WTC11 (cell line): ENCODE data around the gene MCTS1. TPM values are rescaled to one million over a fixed set of nuclear protein-coding genes. Genes with fewer than 3 reads are reported as not detected.

ENCODE experiments used
- ATAC-seq: fragments of 200-7000 bp; cut with Tn5 transposase; 2 replicates; pipeline ENCODE4 v1.10.0; 2021; ENCODE audit warnings: mild to moderate bottlenecking, moderate library complexity
- CTCF ChIA-PET: fragments of 300-600 bp; sonication (Branson Sonifier 250); formaldehyde crosslinking; loops from one replicate; lab custom pipeline; 2021; ENCODE audit warnings: antibody characterized with exemption; lab: Charles Lee
- POLR2A ChIA-PET: fragments of 350-600 bp; sonication (Branson Sonifier 250); formaldehyde crosslinking; loops from one replicate; lab custom pipeline; 2021; ENCODE audit warnings: antibody characterized with exemption; lab: Charles Lee
- DNase-seq: peaks from one replicate; pipeline ENCODE4 v3.0.0; 2021; ENCODE audit warnings: low spot score
- H3K27ac Mint-ChIP-seq: 2 replicates; pipeline ENCODE4 v1.8.0; 2021; ENCODE audit warnings: mixed read lengths
- H3K27me3 Mint-ChIP-seq: 2 replicates; pipeline ENCODE4 v1.8.0; 2021; ENCODE audit warnings: low read depth, mild to moderate bottlenecking, moderate library complexity, mixed read lengths
- H3K36me3 Mint-ChIP-seq: 2 replicates; pipeline ENCODE4 v1.8.0; 2021; ENCODE audit warnings: mixed read lengths
- H3K4me1 Mint-ChIP-seq: 2 replicates; pipeline ENCODE4 v1.8.0; 2022; ENCODE audit warnings: mixed read lengths
- H3K4me3 Mint-ChIP-seq: 2 replicates; pipeline ENCODE4 v1.8.0; 2021; ENCODE audit warnings: mild to moderate bottlenecking, moderate library complexity, mixed read lengths
- H3K9me3 Mint-ChIP-seq: 2 replicates; pipeline ENCODE4 v1.8.0; 2021; ENCODE audit warnings: mixed read lengths
- CREB1 ChIP-seq: sonication (generic); formaldehyde crosslinking; IDR thresholded peaks from 2 replicates; pipeline ENCODE4 v1.8.0; 2023; ENCODE audit warnings: mild to moderate bottlenecking, missing genetic modification reagents
- CREM ChIP-seq: sonication (generic); formaldehyde crosslinking; IDR thresholded peaks from 2 replicates; pipeline ENCODE4 v1.8.1; 2022; ENCODE audit warnings: mild to moderate bottlenecking, missing genetic modification reagents, moderate library complexity
- ELF4 ChIP-seq: sonication (generic); formaldehyde crosslinking; IDR thresholded peaks from 2 replicates; pipeline ENCODE4 v1.8.1; 2022; ENCODE audit warnings: low read depth, mild to moderate bottlenecking, moderate library complexity, missing genetic modification reagents
- IRF2 ChIP-seq: sonication (generic); formaldehyde crosslinking; IDR thresholded peaks from 2 replicates; pipeline ENCODE4 v1.8.0; 2022; ENCODE audit warnings: low read depth, missing genetic modification reagents, borderline replicate concordance
- JAZF1 ChIP-seq: fragments of 250-450 bp; sonication (Bioruptor Pico); IDR thresholded peaks from 2 replicates; pipeline ENCODE4 v1.9.0; 2021; ENCODE audit warnings: moderate library complexity, mild to moderate bottlenecking, inconsistent platforms
- KAT7 ChIP-seq: sonication (generic); formaldehyde crosslinking; IDR thresholded peaks from 2 replicates; pipeline ENCODE4 v1.8.1; 2023; ENCODE audit warnings: missing genetic modification reagents, mild to moderate bottlenecking, borderline replicate concordance
- NFATC4 ChIP-seq: fragments of 250-450 bp; sonication (Bioruptor Pico); IDR thresholded peaks from 2 replicates; pipeline ENCODE4 v1.9.0; 2021; ENCODE audit warnings: mild to moderate bottlenecking
- TP53 ChIP-seq: sonication (generic); formaldehyde crosslinking; IDR thresholded peaks from 2 replicates; pipeline ENCODE4 v1.8.1; 2023; ENCODE audit warnings: mild to moderate bottlenecking, missing genetic modification reagents
- ZNF232 ChIP-seq: sonication (generic); formaldehyde crosslinking; IDR thresholded peaks from 2 replicates; pipeline ENCODE4 v1.8.0; 2022; ENCODE audit warnings: mild to moderate bottlenecking, missing genetic modification reagents
- ZNF263 ChIP-seq: sonication (generic); formaldehyde crosslinking; IDR thresholded peaks from 2 replicates; pipeline ENCODE4 v1.8.1; 2022; ENCODE audit warnings: low read depth, mild to moderate bottlenecking, moderate library complexity, missing genetic modification reagents
- ZNF671 ChIP-seq: fragments of 250-450 bp; sonication (Bioruptor Pico); IDR thresholded peaks from 2 replicates; pipeline ENCODE4 v1.8.0; 2021; ENCODE audit warnings: mild to moderate bottlenecking
- total RNA-seq: library from RNA; stranded (reverse); gene quantifications from 3 replicates; pipeline ENCODE4 v1.2.3, GENCODE V29; 2021
- TF ChIP-seq, protein P1 (sequence below): sonication (generic); formaldehyde crosslinking; IDR thresholded peaks from 2 replicates; pipeline ENCODE4 v1.8.0; 2022; ENCODE audit warnings: missing genetic modification reagents
- TF ChIP-seq, protein P2 (sequence below): sonication (generic); formaldehyde crosslinking; IDR thresholded peaks from 2 replicates; pipeline ENCODE4 v1.8.0; 2022; ENCODE audit warnings: mild to moderate bottlenecking, missing genetic modification reagents
- TF ChIP-seq, protein P3 (sequence below): sonication (generic); formaldehyde crosslinking; IDR thresholded peaks from 2 replicates; pipeline ENCODE4 v1.8.1; 2023; ENCODE audit warnings: mild to moderate bottlenecking, missing genetic modification reagents
- TF ChIP-seq, protein P4 (sequence below): sonication (generic); formaldehyde crosslinking; IDR thresholded peaks from 2 replicates; pipeline ENCODE4 v1.8.1; 2023; ENCODE audit warnings: mild to moderate bottlenecking, moderate library complexity, missing genetic modification reagents
- TF ChIP-seq, protein P5 (sequence below): sonication (generic); formaldehyde crosslinking; IDR thresholded peaks from 2 replicates; pipeline ENCODE4 v1.8.1; 2023; ENCODE audit warnings: mild to moderate bottlenecking, missing genetic modification reagents, moderate library complexity
- TF ChIP-seq, protein P6 (sequence below): sonication (generic); formaldehyde crosslinking; conservative IDR thresholded peaks from 2 replicates; pipeline ENCODE4 v1.8.1; 2023; ENCODE audit warnings: mild to moderate bottlenecking, low read depth, missing genetic modification reagents, moderate library complexity
- TF ChIP-seq, protein P7 (sequence below): fragments of 250-450 bp; sonication (Bioruptor Pico); IDR thresholded peaks from 2 replicates; pipeline ENCODE4 v1.9.0; 2021; ENCODE audit warnings: moderate library complexity, mild to moderate bottlenecking, inconsistent platforms, borderline replicate concordance
- TF ChIP-seq, protein P8 (sequence below): fragments of 250-450 bp; sonication (Bioruptor Pico); IDR thresholded peaks from 2 replicates; pipeline ENCODE4 v2.1.2; 2022; ENCODE audit warnings: mild to moderate bottlenecking, moderate library complexity

Gene MCTS1
- total RNA-seq, 1 experiment from 2014 or later = 22.8 TPM

DNA sequence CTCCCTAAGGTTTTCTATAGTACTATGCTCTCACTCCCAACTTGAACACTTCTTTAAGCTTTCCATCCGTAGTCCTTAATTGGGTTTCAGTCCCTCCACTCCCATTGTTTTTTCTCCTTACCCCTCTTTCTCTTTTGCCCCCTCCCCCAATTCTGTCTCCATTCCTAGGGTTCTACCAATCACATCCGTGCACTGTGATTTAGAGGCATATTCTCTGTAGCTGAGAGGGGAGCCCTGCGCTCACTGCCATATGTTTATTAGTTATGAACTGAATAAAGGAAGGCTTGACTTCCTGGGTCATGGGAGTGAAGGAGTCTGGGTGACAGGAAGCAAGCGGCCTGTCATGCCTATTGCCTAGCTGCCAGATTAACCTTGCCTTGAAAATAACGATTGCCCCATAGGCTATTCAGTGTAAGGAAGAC lies 471 bp downstream of the MCTS1 start:
- ChIA-PET CTCF (interaction anchor here (1.0 to 1.3 kb wide), 2 partner anchors 44 to 118 kb away, joined by 3 to 4 read pairs; partner anchors contain the start of gene CUL4B), POLR2A (interaction anchor here (0.9 to 2.7 kb wide), 2 partner anchors 26 to 43 kb away, joined by 6 to 21 read pairs; partner anchors contain the start of genes C1GALT1C1 and CUL4B)
- Mint-ChIP-seq H3K9me3 (no peaks in the 10 kb centered on the region), H3K27me3 (peaks cover 4% of the 10 kb centered on the region), H3K27ac (peak overlapping the region; percentile 97), H3K4me3 (peak overlapping the region; percentile 94), H3K4me1 (peaks cover 5% of the 10 kb centered on the region), H3K36me3 (peaks cover 3% of the 10 kb centered on the region; the same call in 1 of the 2 replicates)
- ATAC-seq (no peak; the same call in 1 of the 2 replicates), DNase-seq (no peak)
- TF ChIP-seq, protein P1, sequence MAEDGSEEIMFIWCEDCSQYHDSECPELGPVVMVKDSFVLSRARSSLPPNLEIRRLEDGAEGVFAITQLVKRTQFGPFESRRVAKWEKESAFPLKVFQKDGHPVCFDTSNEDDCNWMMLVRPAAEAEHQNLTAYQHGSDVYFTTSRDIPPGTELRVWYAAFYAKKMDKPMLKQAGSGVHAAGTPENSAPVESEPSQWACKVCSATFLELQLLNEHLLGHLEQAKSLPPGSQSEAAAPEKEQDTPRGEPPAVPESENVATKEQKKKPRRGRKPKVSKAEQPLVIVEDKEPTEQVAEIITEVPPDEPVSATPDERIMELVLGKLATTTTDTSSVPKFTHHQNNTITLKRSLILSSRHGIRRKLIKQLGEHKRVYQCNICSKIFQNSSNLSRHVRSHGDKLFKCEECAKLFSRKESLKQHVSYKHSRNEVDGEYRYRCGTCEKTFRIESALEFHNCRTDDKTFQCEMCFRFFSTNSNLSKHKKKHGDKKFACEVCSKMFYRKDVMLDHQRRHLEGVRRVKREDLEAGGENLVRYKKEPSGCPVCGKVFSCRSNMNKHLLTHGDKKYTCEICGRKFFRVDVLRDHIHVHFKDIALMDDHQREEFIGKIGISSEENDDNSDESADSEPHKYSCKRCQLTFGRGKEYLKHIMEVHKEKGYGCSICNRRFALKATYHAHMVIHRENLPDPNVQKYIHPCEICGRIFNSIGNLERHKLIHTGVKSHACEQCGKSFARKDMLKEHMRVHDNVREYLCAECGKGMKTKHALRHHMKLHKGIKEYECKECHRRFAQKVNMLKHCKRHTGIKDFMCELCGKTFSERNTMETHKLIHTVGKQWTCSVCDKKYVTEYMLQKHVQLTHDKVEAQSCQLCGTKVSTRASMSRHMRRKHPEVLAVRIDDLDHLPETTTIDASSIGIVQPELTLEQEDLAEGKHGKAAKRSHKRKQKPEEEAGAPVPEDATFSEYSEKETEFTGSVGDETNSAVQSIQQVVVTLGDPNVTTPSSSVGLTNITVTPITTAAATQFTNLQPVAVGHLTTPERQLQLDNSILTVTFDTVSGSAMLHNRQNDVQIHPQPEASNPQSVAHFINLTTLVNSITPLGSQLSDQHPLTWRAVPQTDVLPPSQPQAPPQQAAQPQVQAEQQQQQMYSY (CRISPR knock-in tag) = no peak
- TF ChIP-seq ZNF232 (CRISPR knock-in tag) (no peak), KAT7 (CRISPR knock-in tag) (no peak), CREM (CRISPR knock-in tag) (no peak), CREB1 (CRISPR knock-in tag) (no peak)
- TF ChIP-seq, protein P2, sequence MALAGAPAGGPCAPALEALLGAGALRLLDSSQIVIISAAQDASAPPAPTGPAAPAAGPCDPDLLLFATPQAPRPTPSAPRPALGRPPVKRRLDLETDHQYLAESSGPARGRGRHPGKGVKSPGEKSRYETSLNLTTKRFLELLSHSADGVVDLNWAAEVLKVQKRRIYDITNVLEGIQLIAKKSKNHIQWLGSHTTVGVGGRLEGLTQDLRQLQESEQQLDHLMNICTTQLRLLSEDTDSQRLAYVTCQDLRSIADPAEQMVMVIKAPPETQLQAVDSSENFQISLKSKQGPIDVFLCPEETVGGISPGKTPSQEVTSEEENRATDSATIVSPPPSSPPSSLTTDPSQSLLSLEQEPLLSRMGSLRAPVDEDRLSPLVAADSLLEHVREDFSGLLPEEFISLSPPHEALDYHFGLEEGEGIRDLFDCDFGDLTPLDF (CRISPR knock-in tag) = no peak
- TF ChIP-seq, protein P3, sequence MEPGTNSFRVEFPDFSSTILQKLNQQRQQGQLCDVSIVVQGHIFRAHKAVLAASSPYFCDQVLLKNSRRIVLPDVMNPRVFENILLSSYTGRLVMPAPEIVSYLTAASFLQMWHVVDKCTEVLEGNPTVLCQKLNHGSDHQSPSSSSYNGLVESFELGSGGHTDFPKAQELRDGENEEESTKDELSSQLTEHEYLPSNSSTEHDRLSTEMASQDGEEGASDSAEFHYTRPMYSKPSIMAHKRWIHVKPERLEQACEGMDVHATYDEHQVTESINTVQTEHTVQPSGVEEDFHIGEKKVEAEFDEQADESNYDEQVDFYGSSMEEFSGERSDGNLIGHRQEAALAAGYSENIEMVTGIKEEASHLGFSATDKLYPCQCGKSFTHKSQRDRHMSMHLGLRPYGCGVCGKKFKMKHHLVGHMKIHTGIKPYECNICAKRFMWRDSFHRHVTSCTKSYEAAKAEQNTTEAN (CRISPR knock-in tag) = no peak

DNA sequence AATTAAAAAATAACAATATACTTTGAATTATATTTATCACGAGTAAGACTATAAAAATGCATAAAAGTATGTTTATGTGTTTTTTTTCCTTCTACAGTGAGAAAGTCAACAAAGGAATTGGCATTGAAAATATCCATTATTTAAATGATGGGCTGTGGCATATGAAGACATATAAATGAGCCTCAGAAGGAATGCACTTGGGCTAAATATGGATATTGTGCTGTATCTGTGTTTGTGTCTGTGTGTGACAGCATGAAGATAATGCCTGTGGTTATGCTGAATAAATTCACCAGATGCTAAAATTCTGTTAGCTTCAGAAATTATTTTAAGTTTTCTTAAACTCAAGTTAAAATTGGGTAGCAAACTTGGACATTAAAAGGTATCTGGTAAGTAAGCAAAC lies 8.2 kb downstream of the MCTS1 start:
- Mint-ChIP-seq H3K9me3 (no peaks in the 10 kb centered on the region), H3K27ac (no peak overlapping the region), H3K4me1 (no peaks in the 10 kb centered on the region), H3K4me3 (no peak overlapping the region), H3K27me3 (no peaks in the 10 kb centered on the region), H3K36me3 (peaks cover 11% of the 10 kb centered on the region)
- ChIA-PET POLR2A (no interaction called here), CTCF (no interaction called here)
- ATAC-seq (no peak), DNase-seq (no peak)
- TF ChIP-seq, protein P4, sequence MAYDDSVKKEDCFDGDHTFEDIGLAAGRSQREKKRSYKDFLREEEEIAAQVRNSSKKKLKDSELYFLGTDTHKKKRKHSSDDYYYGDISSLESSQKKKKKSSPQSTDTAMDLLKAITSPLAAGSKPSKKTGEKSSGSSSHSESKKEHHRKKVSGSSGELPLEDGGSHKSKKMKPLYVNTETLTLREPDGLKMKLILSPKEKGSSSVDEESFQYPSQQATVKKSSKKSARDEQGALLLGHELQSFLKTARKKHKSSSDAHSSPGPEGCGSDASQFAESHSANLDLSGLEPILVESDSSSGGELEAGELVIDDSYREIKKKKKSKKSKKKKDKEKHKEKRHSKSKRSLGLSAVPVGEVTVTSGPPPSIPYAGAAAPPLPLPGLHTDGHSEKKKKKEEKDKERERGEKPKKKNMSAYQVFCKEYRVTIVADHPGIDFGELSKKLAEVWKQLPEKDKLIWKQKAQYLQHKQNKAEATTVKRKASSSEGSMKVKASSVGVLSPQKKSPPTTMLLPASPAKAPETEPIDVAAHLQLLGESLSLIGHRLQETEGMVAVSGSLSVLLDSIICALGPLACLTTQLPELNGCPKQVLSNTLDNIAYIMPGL (CRISPR knock-in tag) = no peak
- TF ChIP-seq, protein P5, sequence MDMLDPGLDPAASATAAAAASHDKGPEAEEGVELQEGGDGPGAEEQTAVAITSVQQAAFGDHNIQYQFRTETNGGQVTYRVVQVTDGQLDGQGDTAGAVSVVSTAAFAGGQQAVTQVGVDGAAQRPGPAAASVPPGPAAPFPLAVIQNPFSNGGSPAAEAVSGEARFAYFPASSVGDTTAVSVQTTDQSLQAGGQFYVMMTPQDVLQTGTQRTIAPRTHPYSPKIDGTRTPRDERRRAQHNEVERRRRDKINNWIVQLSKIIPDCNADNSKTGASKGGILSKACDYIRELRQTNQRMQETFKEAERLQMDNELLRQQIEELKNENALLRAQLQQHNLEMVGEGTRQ (CRISPR knock-in tag) = no peak
- no peak for TF ChIP-seq TP53 (CRISPR knock-in tag)
- TF ChIP-seq ELF4 = no peak
- no peak for TF ChIP-seq JAZF1
- TF ChIP-seq, protein P6, sequence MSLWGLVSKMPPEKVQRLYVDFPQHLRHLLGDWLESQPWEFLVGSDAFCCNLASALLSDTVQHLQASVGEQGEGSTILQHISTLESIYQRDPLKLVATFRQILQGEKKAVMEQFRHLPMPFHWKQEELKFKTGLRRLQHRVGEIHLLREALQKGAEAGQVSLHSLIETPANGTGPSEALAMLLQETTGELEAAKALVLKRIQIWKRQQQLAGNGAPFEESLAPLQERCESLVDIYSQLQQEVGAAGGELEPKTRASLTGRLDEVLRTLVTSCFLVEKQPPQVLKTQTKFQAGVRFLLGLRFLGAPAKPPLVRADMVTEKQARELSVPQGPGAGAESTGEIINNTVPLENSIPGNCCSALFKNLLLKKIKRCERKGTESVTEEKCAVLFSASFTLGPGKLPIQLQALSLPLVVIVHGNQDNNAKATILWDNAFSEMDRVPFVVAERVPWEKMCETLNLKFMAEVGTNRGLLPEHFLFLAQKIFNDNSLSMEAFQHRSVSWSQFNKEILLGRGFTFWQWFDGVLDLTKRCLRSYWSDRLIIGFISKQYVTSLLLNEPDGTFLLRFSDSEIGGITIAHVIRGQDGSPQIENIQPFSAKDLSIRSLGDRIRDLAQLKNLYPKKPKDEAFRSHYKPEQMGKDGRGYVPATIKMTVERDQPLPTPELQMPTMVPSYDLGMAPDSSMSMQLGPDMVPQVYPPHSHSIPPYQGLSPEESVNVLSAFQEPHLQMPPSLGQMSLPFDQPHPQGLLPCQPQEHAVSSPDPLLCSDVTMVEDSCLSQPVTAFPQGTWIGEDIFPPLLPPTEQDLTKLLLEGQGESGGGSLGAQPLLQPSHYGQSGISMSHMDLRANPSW (CRISPR knock-in tag) = no peak
- no peak for TF ChIP-seq ZNF671 (CRISPR knock-in tag)
- TF ChIP-seq CREM (CRISPR knock-in tag) = no peak
- TF ChIP-seq, protein P7, sequence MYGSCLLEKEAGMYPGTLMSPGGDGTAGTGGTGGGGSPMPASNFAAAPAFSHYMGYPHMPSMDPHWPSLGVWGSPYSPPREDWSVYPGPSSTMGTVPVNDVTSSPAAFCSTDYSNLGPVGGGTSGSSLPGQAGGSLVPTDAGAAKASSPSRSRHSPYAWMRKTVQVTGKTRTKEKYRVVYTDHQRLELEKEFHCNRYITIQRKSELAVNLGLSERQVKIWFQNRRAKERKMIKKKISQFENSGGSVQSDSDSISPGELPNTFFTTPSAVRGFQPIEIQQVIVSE = no peak
- TF ChIP-seq, protein P8, sequence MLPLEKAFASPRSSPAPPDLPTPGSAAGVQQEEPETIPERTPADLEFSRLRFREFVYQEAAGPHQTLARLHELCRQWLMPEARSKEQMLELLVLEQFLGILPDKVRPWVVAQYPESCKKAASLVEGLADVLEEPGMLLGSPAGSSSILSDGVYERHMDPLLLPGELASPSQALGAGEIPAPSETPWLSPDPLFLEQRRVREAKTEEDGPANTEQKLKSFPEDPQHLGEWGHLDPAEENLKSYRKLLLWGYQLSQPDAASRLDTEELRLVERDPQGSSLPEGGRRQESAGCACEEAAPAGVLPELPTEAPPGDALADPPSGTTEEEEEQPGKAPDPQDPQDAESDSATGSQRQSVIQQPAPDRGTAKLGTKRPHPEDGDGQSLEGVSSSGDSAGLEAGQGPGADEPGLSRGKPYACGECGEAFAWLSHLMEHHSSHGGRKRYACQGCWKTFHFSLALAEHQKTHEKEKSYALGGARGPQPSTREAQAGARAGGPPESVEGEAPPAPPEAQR (CRISPR knock-in tag) = no peak
- no peak for TF ChIP-seq ZNF263 (CRISPR knock-in tag)
- no peak for TF ChIP-seq IRF2 (CRISPR knock-in tag)
- no peak for TF ChIP-seq NFATC4 (CRISPR knock-in tag)
